ENCODE measurements around the gene RPS21.
"Not testable (repeated sequence)": the region's sequence is repeated elsewhere in the genome, so short reads cannot be mapped to it uniquely, and the experiment has no call there.

The RPS21 gene

GRCh38 chr20:62413025-62413570 lies 26.2 kb downstream of the RPS21 start:
- DNase-seq = no peak

DNA sequence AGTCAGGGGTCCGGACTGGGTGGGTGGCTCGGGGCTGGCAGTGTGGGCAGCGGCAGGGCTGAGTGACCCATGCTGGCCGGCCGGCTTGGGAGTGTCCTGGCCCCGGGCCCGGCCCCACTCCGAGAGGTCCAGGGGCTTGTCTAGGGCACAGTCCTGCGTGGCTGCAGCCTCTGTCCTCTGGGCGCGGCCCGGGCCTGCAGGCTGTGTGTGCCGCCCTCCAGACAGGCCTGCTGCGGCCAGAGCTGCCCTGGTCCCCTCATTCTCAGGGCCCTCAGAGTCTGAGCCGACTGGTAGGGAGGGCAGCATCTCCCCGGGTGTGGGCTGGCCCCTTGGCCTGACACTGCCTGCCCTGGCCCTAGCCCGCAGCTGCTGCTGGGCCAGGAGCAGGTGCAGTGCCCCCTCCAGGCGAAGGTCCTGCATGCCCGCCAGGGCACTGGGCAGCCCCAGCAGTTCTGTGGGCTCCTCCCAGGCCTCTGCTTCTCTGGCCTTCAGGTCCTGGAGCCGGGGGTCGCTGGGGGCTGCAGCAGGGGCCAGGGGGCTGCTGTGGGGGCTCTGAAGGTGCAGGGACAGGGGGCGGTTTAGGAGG lies 27.1 kb downstream of the RPS21 start:
- DNase-seq = no peak

DNA sequence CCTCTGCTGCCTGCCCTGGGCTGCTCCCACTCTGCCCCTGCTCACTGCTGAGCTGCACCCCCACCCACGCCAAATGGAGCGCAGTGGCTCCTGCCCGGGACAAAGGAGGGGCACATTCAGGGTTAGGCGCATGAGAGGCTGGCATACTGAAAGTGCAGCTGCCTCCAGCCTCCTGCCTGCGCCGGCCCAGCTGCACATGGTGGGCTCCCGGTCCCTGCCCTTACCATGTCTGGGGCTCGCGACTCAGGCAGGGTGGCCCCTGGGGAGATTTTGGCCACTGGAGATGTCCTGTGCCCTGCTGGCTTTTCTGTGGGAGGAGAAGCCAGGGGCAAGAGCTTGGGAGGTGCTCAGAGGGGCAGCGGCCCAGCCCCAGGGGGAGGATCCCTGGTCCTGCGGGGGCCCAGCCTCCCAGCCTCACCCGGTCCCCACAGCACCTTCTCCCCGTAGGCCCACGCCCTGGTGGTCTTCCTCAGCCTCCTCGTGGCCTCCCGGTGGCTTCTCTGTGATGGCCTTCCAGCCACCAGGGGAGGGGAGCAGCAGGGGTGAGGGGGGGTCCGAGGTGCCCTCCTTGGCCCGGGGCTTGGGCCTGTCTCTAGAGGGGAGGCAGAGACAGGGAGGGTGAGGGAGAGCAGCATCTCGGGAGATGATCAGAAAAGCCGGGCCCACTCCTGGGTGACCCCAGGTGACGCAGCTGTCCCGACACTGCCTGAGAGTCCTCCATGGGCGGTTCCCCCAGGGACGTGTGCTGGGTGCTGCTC lies 28.6 kb downstream of the RPS21 start:
- no peak for DNase-seq

DNA sequence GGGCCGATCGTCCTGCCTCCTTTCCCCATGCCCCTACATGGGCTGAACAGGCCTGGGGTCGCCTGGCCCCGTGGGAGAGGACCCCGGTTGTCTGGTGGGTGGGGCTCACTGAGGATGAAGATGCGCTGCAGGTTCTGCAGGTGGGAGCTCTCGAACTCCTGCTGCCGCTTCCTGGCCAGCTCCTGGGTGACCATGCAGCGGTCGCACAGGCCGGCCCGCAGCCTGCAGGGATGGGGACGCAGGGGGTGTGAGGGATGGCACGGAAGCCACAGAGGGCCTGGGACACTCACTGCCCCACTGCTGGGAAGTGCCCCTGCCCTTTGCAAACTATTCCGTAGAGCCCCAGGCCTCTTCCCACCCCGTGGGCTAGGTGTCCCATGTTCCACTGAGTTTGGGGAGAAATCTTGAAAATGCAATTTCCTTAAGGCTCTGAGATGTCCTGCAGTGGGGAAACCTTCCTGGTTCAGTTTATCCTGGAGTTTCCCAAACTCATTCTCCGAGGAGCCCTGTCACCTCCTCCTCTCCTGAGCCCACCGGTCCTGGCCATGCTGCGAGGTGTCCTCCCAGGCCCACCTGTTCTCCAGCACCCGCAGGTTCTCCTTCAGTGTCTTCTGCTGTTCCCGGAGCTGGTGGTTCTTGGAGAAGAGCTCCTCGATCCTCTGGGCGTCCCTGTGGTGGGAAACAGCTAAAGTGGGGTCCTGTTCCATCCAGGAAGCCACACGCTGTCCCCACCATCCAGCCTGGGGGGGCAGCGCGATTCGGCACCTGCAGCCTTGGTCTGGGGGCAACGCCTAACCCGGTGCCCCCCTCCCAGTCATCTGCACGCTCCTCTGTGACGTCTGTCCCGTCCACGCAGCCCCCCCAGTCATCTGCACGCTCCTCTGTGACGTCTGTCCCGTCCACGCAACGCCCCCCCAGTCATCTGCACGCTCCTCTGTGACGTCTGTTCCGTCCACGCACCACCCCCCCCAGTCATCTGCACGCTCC lies 30.0 kb downstream of the RPS21 start:
- DNase-seq = no peak

DNA sequence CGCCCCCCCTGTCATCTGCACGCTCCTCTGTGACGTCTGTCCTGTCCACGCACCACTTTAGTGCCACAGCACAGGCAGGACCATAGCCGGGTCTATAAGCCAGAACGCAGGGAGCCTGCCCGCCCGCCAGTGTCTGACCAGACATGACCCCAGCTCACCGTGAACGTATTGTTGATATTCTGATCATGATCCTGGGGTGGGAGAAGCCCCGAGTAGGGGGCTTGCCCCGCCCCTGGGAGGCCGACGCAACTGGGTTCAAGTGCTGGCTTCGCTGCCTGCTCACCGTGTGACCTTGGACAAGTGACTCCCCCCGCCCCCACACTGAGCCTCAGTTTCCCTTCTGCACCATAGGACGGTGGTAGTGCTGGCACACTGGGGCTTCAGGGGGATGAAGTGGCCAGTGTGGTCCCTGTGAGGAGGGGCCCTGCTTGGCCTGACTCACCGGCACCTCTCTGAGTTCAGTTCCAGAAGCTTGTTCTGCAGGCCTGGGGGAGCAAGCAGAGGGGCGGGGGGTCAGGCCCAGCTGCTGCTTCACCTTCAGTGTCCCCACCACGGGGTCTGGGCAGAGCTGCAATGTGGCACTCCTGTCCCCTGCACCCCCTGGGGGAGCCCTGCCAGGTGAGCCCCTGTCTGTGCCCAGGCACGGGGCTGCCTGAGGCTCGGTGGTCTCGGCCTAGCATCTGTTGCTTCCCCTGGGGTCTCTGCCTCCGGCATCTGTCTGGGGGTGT lies 31.2 kb downstream of the RPS21 start:
- no peak for DNase-seq

- DNase-seq = no peak
These were observed 32.0 kb downstream of the RPS21 start for GRCh38 chr20:62418709-62419487.

DNA sequence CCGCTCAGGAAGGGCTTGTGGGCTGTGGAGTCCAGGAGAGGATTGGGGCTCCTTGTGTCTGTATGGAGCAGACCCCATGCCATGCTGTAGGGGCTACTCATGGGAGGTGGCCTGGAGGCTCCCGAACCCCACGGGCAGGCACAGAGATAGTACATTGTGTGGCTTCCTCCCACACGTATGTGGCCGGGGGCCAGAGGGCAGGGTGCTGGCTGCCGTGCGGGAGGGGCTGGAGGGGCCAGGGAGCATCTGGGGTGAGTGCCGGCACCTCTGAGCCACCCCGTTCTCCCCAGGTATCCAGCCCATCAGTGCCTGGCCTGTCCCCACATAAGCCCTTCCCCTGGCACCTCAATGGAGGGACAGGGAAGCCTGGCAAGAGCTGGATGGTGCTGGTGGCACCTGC lies 32.9 kb downstream of the RPS21 start:
- no peak for DNase-seq

DNA sequence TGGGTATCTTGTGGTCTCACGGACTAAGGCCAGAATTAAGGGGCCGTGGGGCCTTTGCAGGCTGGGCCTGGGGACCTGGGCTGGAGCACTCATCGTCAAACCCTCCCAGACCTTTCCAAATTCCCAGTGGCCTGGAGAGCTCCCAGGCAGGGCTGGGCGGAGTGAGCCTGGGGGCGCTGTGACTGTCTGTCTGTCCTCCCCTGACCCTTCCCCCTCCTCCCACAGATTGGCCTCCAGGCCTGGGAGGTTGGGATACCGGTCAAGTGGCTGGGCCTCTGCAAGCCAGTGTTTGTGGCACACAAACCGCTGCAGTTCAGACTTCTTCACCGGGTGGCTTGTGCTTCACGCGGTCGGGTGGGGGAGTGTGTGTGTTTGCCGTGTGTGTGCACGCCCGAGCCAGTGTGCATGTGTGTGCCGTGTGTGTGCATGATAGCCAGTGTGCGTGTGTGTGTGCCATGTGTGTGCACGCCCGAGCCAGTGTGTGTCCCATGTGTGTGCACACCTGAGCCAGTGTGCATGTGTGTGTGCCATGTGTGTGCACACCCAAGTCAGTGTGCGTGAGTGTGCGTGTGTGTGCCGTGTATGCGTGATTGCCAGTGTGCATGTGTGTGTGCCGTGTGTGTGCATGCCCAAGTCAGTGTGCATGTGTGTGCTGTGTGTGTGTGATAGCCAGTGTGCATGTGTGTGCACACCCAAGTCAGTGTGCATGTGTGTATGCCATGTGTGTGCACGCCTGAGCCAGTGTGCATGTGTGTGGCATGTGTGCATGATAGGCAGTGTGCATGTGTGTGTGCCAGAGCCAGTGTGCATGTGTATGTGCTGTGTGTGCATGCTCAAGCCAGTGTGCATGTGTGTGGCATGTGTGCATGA lies 34.2 kb downstream of the RPS21 start:
- no peak for DNase-seq

DNA sequence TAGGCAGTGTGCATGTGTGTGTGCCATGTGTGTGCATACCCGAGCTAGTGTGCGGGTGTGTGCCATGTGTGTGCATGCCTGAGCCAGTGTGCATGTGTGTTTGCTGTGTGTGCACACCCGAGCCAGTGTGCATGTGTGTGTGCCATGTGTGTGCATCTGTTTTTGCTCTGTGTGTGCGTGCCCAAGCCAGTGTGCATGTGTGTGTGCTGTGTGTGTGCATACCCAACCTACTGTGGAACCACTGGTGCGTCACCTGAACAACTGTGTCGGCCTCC lies 34.8 kb downstream of the RPS21 start:
- no peak for DNase-seq

GRCh38 chr20:62422636-62423325 lies 35.9 kb downstream of the RPS21 start:
- no peak for DNase-seq

GRCh38 chr20:62423326-62423706 lies 36.4 kb downstream of the RPS21 start:
- DNase-seq = no peak

DNA sequence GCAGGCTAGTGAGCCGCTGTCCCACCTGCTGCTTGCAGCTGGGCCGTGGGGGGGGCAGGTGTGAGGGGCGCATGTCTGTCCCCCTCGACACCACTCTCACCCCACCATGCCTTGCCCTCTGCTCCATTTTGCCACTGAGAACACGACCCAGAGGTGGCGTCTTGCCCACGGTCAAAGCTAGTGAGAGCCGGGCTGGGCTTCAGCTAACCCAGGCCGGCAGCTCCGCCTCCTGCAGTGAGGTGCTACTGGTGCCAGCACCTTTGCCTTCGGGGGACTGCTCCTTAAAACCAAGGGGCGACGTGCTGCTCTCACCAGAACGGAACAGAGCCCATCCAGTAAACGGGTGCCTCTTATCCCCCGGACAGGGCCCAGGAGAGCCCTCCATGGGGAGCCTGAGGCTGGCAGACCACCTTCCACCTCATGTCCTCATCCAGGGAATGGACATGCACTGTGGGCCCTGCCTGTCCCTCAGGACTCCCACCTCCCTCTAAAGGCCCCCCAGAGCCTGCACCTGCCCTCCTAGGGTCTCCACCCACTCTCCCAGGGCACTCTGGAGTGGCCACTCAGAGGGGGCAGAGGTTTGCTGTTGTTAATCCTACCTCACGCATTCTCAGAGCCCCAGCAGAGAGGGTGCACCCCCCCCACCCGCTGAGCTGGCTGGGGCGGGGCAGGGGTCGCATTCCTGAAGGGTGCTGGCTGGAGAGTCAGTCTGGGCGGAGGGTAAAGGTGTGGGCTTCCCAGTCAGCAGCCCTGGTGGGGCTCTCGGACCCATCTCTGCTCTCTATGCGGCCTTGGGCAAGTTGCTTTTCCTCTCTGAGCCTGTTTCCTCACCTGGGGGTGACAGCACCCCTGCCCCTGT lies 37.6 kb downstream of the RPS21 start:
- DNase-seq = no peak

DNA sequence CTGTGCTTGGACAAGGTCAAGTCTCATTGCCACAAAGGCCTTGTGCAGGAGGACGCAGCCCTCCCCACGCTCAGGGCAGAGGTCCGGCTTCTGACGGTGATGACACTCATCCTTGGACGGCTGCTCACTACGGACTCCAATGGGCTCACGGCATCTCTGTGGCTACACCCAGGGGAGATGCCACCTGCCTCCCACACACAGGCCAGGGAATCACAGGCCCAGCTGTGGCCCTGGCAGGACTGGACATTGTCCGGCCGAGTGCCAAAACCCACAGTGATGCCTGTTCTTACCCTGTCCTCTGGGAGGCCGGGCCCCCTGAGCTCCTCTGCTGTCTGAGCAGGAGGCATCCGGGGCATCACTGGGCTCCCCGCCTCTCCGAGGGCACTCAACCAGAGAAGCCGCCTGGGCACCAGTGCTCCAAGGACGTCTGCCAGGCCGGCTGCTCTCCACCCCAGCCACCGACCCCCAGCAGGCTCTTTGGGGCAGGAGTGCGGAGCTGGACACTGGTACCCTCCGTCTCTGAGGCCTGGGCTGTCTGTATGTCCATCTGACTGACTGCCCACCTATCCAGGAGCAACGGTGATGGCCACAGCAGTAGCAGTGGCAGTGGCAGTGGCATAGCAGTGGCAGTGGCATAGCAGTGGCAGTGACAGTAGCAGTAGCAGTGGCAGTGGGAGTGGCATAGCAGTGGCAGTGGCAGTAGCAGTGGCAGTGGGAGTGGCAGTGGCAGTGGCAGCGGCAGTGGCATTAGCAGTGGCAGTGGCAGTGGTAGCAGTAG lies 38.6 kb downstream of the RPS21 start:
- DNase-seq = no peak

- DNase-seq = not testable (repeated sequence)
These were observed 39.1 kb downstream of the RPS21 start for GRCh38 chr20:62426059-62426348.

DNA sequence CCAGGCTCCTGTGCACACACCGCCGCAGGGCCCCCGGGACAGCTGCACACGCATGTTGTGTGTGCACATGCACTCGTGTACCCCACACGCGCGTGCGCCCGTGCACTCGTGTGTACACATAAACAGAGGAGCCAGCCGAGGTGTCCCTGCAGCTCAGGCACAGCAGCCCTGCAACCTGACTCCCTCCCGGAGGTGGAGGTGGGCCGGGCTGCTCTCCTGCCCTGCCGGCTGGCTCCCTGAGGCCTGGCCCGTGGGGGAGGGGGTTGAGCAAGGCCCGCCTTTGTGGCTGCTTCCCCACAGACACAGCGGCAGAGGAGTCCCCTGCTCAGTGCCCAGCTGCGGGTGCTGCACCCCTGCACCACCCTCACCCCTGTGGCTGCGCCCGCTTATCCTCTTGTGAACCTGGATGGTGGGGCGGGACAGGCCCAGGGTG lies 39.8 kb downstream of the RPS21 start:
- DNase-seq = no peak

DNA sequence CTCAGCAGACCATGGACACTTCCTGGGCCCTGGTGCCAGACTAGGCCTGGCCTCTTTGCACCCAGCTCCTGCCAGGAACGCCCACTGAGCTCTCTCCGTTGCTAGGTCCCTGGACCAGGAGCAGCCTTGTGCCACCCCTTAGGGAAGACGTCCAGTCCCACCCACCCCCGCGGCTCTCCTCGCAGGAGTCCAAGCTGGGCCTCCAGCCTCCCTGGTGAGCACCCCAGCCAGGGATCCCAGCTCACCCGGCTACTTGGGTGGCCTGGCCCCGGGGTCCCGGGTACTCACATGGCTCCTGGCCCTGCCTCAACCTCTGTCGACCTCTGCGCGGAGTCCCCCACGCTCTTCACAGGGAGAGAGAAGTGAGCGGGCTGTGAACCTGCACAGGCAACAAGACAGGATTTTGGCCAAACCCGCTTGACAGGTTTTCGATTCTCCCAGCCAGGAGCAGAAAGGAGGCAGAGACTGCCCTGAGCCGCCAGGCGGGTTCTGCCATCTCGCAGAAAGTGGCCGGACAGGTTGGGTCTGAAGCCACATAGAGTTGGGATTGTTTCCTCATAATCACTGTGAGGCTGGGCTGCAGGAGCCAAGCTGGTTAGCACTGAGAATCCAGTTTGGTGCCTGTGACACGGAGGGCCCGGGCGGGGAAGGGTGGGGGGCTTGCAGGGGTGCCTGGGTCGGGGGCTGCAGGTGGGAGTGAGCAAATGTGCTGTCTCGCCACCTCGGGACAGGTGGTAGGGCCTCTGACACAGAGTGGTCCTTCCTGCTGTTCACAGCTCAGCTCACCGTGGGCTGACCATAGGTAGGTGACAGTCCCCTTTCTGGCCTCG lies 40.5 kb downstream of the RPS21 start, which contains the start of gene RBBP8NL:
Gene RBBP8NL (minus strand): TSS at position 368 of the 830 bp plus-strand sequence. CDS start 7,892 bp downstream, outside the sequence.
- DNase-seq = no peak

- DNase-seq = no peak
These were observed 41.1 kb downstream of the RPS21 start for GRCh38 chr20:62428002-62428372.
